HUDEP-2 (cell line): Measurements from ENCODE around the gene RPS19BP1.

Source experiments
- DNase-seq, 76 experiments: peaks; one replicate each; lab custom pipeline; 2025; ENCODE audit not compliant: unreplicated experiment in 76 of 76; lab: John Stamatoyannopoulos, UW

Gene RPS19BP1

GRCh38 chr22:39491696-39492095 lies 40.9 kb downstream of the RPS19BP1 start:
- no peak for DNase-seq

- no peak for DNase-seq
These were observed 41.4 kb downstream of the RPS19BP1 start for GRCh38 chr22:39490966-39491680.

- DNase-seq = peak in 66 of 76 experiments; percentile 19 to 82 (median 56)
These were observed 42.3 kb downstream of the RPS19BP1 start for GRCh38 chr22:39490135-39490798.

GRCh38 chr22:39489094-39490068 lies 43.2 kb downstream of the RPS19BP1 start:
- no peak for DNase-seq

GRCh38 chr22:39488563-39489083 lies 43.9 kb downstream of the RPS19BP1 start:
- peak in 20 of 76 experiments; percentile 17 to 75 (median 33) for DNase-seq

- DNase-seq = no peak
These were observed 44.6 kb downstream of the RPS19BP1 start for GRCh38 chr22:39487826-39488520.

- DNase-seq = peak in 24 of 76 experiments; percentile 22 to 67 (median 44)
These were observed 45.4 kb downstream of the RPS19BP1 start for GRCh38 chr22:39486951-39487825.

GRCh38 chr22:39482768-39483167 lies 49.8 kb downstream of the RPS19BP1 start:
- peak in 1 of 76 experiments; percentile 20 for DNase-seq

GRCh38 chr22:39481595-39481994 lies 51.0 kb downstream of the RPS19BP1 start:
- DNase-seq = no peak

- DNase-seq = no peak
These were observed 51.5 kb downstream of the RPS19BP1 start for GRCh38 chr22:39481054-39481453.

- DNase-seq = peak in 69 of 76 experiments; percentile 42 to 87 (median 69)
These were observed 52.0 kb downstream of the RPS19BP1 start for GRCh38 chr22:39480557-39480956.

GRCh38 chr22:39479254-39479653 lies 53.3 kb downstream of the RPS19BP1 start:
- DNase-seq = peak in 3 of 76 experiments; percentile 21 to 32 (median 29)
